NCI-H774 (cell line): ENCODE results near the gene CAND1.
"Not testable (repeated sequence)": the region's sequence is repeated elsewhere in the genome, so short reads cannot be mapped to it uniquely, and the experiment has no call there.

ENCODE experiments used
- DNase-seq: peaks from one replicate; lab custom pipeline; 2025; lab: John Stamatoyannopoulos, UW

CAND1 gene

GRCh38 chr12:67280572-67280971 lies 11.4 kb downstream of the CAND1 start:
- no peak for DNase-seq

- DNase-seq, result no peak
Measured at GRCh38 chr12:67284561-67284960, 15.4 kb downstream of the CAND1 start.

- DNase-seq, result no peak
Measured at GRCh38 chr12:67286257-67286656, 17.1 kb downstream of the CAND1 start.

DNA sequence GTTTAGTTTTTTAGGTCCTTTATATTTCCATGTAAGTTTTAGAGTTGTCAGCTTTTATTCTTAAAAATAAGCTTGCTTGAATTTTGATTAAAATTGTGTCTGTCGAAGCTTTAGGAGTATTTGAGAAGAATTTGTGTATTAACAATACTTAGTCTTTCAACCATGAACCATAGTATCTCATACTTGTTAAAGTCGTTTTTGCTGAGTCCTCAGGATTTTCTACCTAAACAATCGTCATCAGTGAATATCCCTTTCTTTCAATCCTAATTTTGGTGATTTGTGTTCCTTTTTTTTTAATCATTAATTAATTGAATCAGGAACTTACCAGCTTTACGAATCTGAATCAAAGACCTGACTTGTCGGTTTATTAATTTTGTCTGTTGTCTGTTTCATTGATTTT lies 18.2 kb downstream of the CAND1 start:
- DNase-seq, result no peak

DNA sequence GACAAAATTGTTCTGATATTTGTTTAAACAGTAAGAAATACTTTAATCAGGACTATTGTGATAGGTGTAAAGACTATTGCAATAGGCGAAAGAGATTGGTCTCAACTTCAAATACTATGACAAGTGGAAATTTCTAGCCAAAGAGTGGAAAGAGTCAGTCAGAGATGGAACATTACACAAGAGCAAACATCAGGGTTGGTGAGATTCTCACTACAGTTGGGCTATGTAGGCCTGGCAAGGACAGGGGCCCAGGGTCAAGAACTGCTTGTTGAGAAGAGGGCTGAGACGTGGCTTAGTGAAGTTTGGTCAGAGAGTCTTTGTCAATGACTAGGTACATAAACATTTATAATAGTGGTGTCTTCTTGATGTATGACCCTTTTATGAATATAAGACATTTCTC lies 19.4 kb downstream of the CAND1 start:
- DNase-seq, result no peak

DNA sequence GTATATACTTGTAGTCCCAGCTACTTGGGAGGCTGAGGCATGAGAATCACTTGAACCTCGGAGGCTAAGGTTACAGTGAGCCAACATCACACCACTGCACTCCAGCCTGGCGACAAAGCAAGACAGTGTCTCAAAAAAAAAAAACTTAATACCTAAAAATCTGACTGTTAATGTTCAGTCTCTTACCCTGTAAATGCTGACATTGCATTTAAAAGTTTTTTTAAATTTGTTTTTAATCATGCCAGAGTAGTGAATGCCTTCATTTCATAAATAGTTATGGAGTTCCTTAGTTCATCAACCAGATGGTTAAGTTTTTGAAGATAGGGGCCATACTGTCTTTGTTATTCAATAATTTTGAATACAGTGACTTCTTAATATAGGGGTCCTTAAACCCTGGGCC lies 21.2 kb downstream of the CAND1 start:
- DNase-seq, result no peak

- DNase-seq, result peak; percentile 21
Measured at GRCh38 chr12:67299526-67299925, 30.4 kb downstream of the CAND1 start.

GRCh38 chr12:67299926-67300325 lies 30.8 kb downstream of the CAND1 start:
- no peak for DNase-seq

- no peak for DNase-seq
Measured at GRCh38 chr12:67302162-67302561, 33.0 kb downstream of the CAND1 start.

GRCh38 chr12:67305544-67305943 lies 36.4 kb downstream of the CAND1 start:
- DNase-seq, result no peak

- no peak for DNase-seq
Measured at GRCh38 chr12:67306712-67307111, 37.6 kb downstream of the CAND1 start.

GRCh38 chr12:67315661-67316060 lies 46.5 kb downstream of the CAND1 start:
- no peak for DNase-seq

- DNase-seq, result no peak
Measured at GRCh38 chr12:67318786-67319185, 49.6 kb downstream of the CAND1 start.

DNA sequence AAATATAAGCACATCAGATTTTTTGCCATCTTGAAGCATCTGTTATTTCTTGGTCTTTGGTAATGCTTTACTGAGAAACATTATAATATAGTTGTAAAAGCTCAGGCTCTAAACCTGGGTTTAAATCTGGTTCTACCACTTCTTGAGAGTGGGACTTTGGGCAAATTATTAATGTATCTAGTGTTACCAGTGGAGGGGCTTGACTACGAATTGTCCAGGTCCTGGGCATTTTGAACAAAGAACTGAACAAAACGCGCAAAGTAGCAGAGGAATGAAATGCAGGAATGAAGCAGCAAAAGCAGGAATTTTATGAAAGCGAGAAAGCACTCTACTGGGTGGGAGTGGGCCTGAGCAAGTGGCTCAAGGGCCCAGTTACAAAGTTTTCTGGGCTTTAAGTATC lies 50.8 kb downstream of the CAND1 start:
- no peak for DNase-seq

- DNase-seq, result no peak
Measured at GRCh38 chr12:67320614-67321295, 51.6 kb downstream of the CAND1 start.

- DNase-seq, result no peak
Measured at GRCh38 chr12:67322580-67322979, 53.4 kb downstream of the CAND1 start.

GRCh38 chr12:67323007-67323406 lies 53.8 kb downstream of the CAND1 start:
- DNase-seq, result no peak

DNA sequence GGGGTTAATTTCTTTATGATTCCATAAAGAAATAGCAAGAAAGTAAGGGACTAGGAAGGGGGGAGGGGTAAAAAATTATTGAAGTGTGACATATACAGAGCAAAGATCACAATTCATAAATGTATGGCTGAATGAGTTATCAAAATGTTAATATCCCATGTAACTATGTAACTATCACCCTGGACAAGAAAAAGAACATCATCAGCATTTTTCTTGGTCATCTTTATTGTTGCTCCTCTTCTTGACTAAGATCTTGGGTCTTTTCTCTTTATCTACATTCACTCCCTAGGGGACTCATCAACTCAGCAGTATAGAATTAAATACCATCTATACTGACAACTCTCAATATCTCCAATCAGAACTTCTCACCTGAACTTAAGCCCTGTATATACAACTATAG lies 57.5 kb downstream of the CAND1 start:
- no peak for DNase-seq

GRCh38 chr12:67327466-67327865 lies 58.3 kb downstream of the CAND1 start:
- DNase-seq, result no peak

DNA sequence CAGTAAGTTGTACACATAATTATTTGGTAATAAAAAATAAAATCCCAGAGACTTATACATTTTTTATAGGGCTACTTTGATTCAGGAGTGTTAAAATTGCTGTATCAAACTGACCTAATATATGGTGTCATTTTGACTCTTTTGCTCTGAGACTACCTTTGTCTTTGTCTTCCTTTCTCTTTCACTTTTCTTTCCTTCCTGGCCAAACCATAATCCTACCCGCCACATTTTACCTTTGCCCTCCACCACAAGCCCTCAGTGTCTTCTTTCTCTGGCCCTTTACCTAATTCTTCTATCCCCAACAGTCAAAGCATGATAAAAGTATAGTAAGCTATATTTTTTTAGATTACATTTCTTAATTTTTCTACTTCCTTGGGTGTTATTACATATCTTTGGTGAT lies 62.0 kb downstream of the CAND1 start:
- DNase-seq, result no peak

DNA sequence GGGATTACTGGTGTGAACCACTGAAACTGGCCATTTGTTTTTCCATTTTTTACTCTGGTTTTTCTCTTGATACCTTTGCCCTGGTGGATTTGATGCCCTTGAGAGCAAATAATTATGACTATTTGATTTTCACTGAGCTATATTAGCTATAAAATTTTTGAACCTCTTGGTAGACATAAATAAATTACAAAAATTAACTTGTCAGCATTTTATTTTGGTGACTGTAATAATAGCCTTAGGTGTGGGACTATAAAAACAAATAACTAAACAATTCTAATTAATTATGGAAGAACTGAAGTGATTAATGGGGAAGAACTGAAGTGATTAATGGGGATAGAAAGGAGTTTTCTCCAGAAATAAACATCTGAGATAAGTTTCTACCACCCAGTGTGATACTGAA lies 62.7 kb downstream of the CAND1 start:
- no peak for DNase-seq

- DNase-seq, result no peak
Measured at GRCh38 chr12:67333649-67334048, 64.5 kb downstream of the CAND1 start.

- DNase-seq, result no peak
Measured at GRCh38 chr12:67338426-67338825, 69.3 kb downstream of the CAND1 start.

DNA sequence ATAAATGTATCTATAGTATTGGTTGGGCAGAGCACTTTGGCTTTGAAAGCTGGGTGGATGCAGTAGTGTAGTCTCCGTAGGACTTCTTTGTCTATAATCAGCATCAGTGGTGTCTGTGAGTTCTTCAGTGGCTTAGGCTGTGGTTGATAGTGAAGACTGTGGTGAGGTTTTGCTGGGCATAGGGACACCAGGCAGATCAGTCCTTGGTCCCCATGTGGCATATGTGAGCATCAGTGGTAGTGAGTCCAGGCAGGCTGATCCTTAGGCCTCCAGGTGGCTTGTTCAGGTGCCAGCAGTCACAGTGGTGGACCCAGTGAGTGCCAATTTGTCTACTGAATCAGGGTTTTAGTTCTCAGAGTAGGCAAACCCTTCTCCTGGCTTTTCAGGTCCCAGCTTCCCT lies 70.4 kb downstream of the CAND1 start:
- no peak for DNase-seq

DNA sequence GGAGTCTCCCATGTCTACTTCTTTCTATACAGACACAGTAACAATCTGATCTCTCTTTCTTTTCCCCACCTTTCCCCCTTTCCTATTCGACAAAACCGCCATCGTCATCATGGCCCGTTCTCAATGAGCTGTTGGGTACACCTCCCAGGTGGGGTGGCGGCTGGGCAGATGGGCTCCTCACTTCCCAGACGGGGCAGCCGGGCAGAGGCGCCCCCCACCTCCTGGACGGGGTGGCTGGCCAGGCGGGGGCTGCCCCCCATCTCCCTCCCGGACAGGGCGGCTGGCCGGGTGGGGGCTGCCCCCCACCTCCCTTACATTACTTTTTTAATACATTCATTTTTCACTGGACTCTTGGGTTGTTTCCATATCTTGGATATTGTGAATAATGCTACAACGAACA lies 71.9 kb downstream of the CAND1 start:
- DNase-seq, result not testable (repeated sequence)
